Activated CD4-positive, alpha-beta memory T cell treated with anti-CD3 and anti-CD28 coated beads, Interleukin-2, amount 10 ng/mL, durations not matched to agents 7 days and 5 days (primary cell): ENCODE results near the gene SMG5. TPM values are rescaled to one million over a fixed set of nuclear protein-coding genes. Genes with fewer than 3 reads are reported as not detected.

ENCODE experiments used
- CTCF ChIA-PET: fragments of 350-600 bp; sonication (Branson Sonifier 250); formaldehyde crosslinking; loops from one replicate; lab custom pipeline; 2021; ENCODE audit warnings: antibody characterized with exemption, inconsistent platforms; lab: Charles Lee
- POLR2A ChIA-PET: fragments of 350-600 bp; sonication (Branson Sonifier 250); formaldehyde crosslinking; loops from one replicate; lab custom pipeline; 2021; ENCODE audit warnings: antibody characterized with exemption; lab: Charles Lee
- DNase-seq: peaks from one replicate; pipeline ENCODE4 v3.0.0-alpha.2; 2020
- H3K27ac Mint-ChIP-seq: one replicate; pipeline ENCODE4 v1.8.0; 2021; ENCODE audit warnings: mild to moderate bottlenecking, mixed read lengths
- H3K27me3 Mint-ChIP-seq: one replicate; pipeline ENCODE4 v1.8.0; 2021; ENCODE audit warnings: mixed read lengths
- H3K36me3 Mint-ChIP-seq: one replicate; pipeline ENCODE4 v1.8.0; 2021; ENCODE audit warnings: low read depth, mixed read lengths
- H3K4me1 Mint-ChIP-seq: one replicate; pipeline ENCODE4 v1.8.0; 2021; ENCODE audit warnings: mixed read lengths
- H3K4me3 Mint-ChIP-seq: one replicate; pipeline ENCODE4 v1.8.0; 2021; ENCODE audit warnings: mild to moderate bottlenecking, mixed read lengths
- H3K9me3 Mint-ChIP-seq: one replicate; pipeline ENCODE4 v1.8.0; 2021; ENCODE audit warnings: mixed read lengths
- total RNA-seq, 2 experiments: library from RNA; stranded (reverse); gene quantifications; one replicate each; pipeline ENCODE4 v1.2.3, GENCODE V29; 2021

The SMG5 gene
- total RNA-seq, 2 experiments from 2014 or later = 58.5 to 60.4 TPM

DNA sequence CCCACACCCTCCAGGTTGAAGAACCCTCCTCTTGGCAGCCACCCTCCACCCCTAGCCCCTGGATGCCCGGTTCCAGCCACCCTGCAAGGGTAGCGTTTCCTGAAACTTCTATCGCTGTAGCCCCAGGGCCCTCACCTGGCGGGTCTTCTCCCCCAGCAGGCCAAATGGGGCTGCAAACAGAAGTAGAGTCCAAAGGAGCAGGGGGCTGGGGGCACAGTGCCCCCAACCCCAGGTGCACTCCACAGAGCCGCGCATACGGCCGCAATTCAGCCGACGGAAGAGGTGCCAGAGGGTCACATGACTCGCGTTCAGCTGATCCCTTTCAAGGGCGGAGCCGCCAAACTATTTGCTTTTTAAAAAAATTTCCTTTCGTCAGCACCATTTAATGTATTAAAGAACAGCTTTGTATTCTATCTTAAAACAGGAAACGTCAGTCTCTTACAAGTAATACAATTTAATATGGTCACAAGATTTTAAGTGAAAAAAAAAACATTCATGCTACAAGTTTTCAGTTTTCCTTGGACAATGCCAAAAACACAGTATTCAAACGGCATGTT, 12.8 kb upstream of the SMG5 start, which contains the start of gene GLMP:
TSS of gene GLMP (minus strand) at position 289 of the 557 bp plus-strand sequence. CDS start at position 255, 34 bp downstream.
- peak within 1 kb of the TSS; percentile 77 for H3K27ac Mint-ChIP-seq
- H3K4me1 Mint-ChIP-seq = peaks cover 19% of the 10 kb centered on the region
- peak; percentile 74 for DNase-seq
- H3K4me3 Mint-ChIP-seq = peak within 1 kb of the TSS; percentile 88
- peaks cover 7% of the 10 kb centered on the region for H3K36me3 Mint-ChIP-seq
- H3K9me3 Mint-ChIP-seq = no peaks in the 10 kb centered on the region
- no peaks in the 10 kb centered on the region for H3K27me3 Mint-ChIP-seq
- ChIA-PET POLR2A (interaction anchor here (1.0 to 3.5 kb wide), 4 partner anchors 9 to 16 kb away, joined by 3 to 67 read pairs (median 4); partner anchors contain the start of genes SMG5 and TMEM79), CTCF (interaction anchor here (0.6 to 1.1 kb wide), 2 partner anchors 13 to 22 kb away, joined by 6 to 10 read pairs; partner anchors contain the start of gene SMG5)

DNA sequence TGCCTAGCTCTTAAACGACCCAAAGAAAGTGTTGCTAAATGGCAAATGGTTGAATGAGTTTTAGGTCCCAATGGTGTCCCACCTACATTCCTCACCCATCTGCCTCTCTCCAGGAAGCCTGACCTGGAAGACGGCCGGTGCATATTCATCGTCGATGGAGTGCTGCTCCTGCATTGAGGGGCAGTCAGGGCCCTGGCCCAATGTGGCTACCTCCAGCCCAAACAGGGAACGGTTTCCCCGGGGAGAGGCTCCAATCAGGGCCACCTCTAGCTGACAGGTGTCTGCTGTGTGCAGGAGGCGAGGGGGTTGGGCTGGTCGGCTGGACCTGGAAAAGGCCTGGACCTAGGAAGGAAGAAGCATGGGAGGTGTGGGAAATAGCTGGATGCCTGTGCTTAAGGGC, 11.3 kb upstream of the SMG5 start:
- H3K4me3 Mint-ChIP-seq = no peak overlapping the region
- H3K4me1 Mint-ChIP-seq = peaks cover 19% of the 10 kb centered on the region
- H3K27ac Mint-ChIP-seq = no peak overlapping the region
- peaks cover 16% of the 10 kb centered on the region for H3K36me3 Mint-ChIP-seq
- H3K9me3 Mint-ChIP-seq = no peaks in the 10 kb centered on the region
- POLR2A ChIA-PET = interaction anchor here (0.8 to 3.5 kb wide), 2 partner anchors 11 to 457 kb away, joined by 3 to 67 read pairs; partner anchors contain the start of genes HDGF, SMG5 and TMEM79
- no peak for DNase-seq
- CTCF ChIA-PET = no interaction called here
- no peaks in the 10 kb centered on the region for H3K27me3 Mint-ChIP-seq

DNA sequence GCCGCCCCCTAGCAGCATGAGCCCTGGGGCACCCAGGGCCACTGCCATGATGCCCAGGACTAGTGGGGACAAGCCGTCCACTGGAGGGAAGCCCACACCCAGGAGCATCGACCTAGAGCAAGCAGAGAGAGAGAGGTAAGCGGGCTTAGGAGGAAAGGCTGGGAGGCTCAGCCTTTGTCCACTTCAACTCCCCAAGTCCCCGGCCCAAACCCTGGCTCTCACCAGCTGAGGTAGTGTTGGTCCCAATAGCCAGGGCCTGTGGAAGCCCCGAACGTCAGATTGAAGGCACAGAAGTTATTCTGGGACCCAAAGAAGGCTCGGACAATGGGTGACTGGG, 10.4 kb upstream of the SMG5 start:
- Mint-ChIP-seq H3K9me3 (no peaks in the 10 kb centered on the region), H3K36me3 (peaks cover 20% of the 10 kb centered on the region), H3K27me3 (no peaks in the 10 kb centered on the region), H3K4me1 (peaks cover 19% of the 10 kb centered on the region), H3K27ac (no peak overlapping the region), H3K4me3 (no peak overlapping the region)
- POLR2A ChIA-PET = interaction anchor here (3.5 kb wide), 1 partner anchor 10 kb away, joined by 67 read pairs; the partner anchor contains the start of genes SMG5 and TMEM79
- DNase-seq = no peak
- CTCF ChIA-PET = no interaction called here

DNA sequence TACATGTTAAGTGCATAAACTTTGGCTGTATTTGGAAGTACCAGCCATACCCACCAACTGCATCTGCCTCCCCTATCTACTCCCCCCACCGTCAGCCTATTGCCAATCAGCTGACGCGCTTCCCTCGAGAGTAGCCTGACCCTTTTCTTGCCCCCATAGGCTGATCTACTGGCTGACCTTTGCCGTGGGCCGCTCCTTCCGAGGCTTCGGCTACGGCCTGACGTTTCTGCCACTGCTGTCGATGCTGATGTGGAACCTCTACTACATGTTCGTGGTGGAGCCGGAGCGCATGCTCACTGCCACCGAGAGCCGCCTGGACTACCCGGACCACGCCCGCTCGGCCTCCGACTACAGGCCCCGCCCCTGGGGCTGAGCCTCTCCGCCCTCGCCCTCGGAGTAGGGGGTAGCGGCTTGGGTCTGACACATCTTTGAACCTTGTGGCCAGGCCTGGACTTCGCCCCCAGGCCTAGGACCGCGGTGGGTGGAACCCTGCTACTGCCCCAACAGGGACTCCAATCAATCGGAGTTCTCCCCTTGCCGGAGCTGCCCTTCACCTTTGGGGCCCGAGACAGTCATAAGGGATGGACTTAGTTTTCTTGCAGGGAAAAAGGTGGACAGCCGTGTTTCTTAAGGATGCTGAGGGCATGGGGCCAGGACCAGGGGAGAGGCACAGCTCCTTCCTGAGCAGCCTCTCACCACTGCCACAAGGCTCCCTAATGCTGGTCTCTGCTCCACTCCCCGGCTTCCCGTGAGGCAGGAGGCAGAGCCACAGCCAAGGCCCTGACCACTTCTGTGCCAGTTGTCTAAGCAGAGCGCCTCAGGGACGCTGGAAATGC, 8.8 kb upstream of the SMG5 start:
- Mint-ChIP-seq H3K9me3 (no peaks in the 10 kb centered on the region), H3K27me3 (no peaks in the 10 kb centered on the region), H3K4me3 (no peak overlapping the region), H3K36me3 (peaks cover 20% of the 10 kb centered on the region), H3K27ac (no peak overlapping the region), H3K4me1 (peaks cover 19% of the 10 kb centered on the region)
- POLR2A ChIA-PET = interaction anchor here (0.6 to 1.4 kb wide), 2 partner anchors 8 to 9 kb away, joined by 3 to 5 read pairs; partner anchors contain the start of genes SMG5 and TMEM79
- CTCF ChIA-PET = no interaction called here
- no peak for DNase-seq

DNA sequence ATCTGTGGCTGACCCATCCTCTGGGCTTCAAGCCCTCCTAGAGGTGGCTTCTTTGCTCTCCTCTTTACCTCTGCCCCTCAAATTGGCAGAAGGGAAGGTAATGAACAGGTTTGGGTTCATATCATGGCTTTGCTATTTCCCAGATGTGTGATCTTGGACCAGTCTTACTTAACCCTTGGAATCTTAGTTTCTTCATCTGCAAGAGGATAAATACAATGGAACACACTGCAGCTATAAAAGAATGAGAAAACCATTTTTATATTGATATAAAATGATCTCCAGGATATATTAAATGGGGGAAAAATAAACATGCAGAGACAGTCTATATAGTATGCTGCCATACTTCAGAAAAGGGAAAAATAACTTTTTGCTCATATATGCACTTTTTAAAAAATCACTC, 7.2 kb upstream of the SMG5 start:
- no peak for DNase-seq
- Mint-ChIP-seq H3K4me1 (peaks cover 8% of the 10 kb centered on the region), H3K9me3 (no peaks in the 10 kb centered on the region), H3K27ac (no peak overlapping the region), H3K4me3 (no peak overlapping the region), H3K36me3 (peaks cover 23% of the 10 kb centered on the region), H3K27me3 (no peaks in the 10 kb centered on the region)
- POLR2A ChIA-PET = no interaction called here
- CTCF ChIA-PET = no interaction called here

DNA sequence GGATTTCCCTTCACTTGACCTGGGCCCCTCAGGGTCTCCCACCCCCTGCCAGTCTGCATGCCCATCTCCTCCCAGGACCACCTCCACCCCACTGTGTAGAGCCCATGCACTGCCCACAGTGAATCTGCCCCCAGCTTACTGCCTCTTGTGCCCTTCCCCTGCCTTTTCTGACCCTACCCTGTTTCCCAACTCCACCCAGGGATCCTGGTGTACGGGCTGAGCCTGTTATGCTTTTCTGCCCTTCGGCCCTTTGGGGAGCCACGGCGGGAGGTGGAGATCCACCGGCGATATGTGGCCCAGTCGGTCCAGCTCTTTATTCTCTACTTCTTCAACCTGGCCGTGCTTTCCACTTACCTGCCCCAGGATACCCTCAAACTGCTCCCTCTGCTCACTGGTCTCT, 3.4 kb upstream of the SMG5 start:
- Mint-ChIP-seq H3K4me1 (peaks cover 26% of the 10 kb centered on the region), H3K27ac (no peak overlapping the region), H3K27me3 (no peaks in the 10 kb centered on the region), H3K4me3 (no peak overlapping the region), H3K9me3 (no peaks in the 10 kb centered on the region), H3K36me3 (peaks cover 20% of the 10 kb centered on the region)
- ChIA-PET CTCF (no interaction called here), POLR2A (interaction anchor here (1.6 kb wide), 1 partner anchor 9 kb away, joined by 4 read pairs; the partner anchor contains the start of gene GLMP)
- no peak for DNase-seq

DNA sequence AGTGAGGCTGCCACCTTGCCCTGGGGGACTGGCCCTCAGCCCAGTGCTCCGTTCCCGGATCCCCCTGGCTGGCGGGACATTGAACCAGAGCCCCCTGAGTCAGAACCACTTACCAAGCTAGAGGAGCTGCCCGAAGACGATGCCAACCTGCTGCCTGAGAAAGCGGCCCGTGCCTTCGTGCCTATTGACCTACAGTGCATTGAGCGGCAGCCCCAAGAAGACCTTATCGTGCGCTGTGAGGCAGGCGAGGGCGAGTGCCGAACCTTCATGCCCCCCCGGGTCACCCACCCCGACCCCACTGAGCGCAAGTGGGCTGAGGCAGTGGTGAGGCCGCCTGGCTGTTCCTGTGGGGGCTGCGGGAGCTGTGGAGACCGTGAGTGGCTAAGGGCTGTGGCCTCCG, 2.8 kb upstream of the SMG5 start:
- Mint-ChIP-seq H3K27me3 (no peaks in the 10 kb centered on the region), H3K4me1 (peaks cover 32% of the 10 kb centered on the region)

DNA sequence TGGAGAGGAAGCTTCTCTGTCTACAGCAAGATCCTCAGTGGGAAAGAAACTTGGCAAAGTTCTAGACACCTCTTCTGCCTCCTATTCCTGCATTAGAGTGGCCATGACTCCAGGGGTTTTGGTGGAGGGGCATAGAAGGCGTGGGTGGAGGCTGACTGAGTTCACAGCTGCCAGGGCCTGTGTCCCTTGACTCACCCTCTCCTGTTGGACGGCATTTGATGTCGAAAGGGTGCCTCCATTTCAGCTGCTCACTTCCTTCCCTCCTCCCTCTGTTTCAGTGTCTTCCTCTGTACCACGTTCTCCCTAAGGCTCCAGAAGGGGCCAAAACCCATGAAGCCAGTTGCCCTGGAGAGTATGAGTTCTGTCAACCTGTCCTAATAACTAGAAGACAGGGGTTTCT, 2.1 kb upstream of the SMG5 start:
- no peak for DNase-seq
- Mint-ChIP-seq H3K36me3 (peaks cover 19% of the 10 kb centered on the region), H3K4me1 (peaks cover 37% of the 10 kb centered on the region), H3K27ac (no peak overlapping the region), H3K4me3 (peak overlapping the region; percentile 15), H3K9me3 (no peaks in the 10 kb centered on the region), H3K27me3 (no peaks in the 10 kb centered on the region)
- ChIA-PET CTCF (interaction anchor here (1.0 to 2.8 kb wide), 2 partner anchors 33 to 59 kb away, joined by 4 to 8 read pairs; no protein-coding TSS in a partner anchor), POLR2A (interaction anchor here (1.1 to 6.0 kb wide), 3 partner anchors 10 to 134 kb away, joined by 3 to 67 read pairs (median 3); partner anchors contain the start of gene GLMP)

More for the DNA sequence above, 2.8 kb upstream of the SMG5 start:
- Mint-ChIP-seq H3K4me3 (no peak overlapping the region), H3K36me3 (peaks cover 20% of the 10 kb centered on the region), H3K27ac (no peak overlapping the region), H3K9me3 (no peaks in the 10 kb centered on the region)
- DNase-seq = no peak
- ChIA-PET CTCF (interaction anchor here (1.0 kb wide), 1 partner anchor 60 kb away, joined by 4 read pairs; no protein-coding TSS in a partner anchor), POLR2A (interaction anchor here (1.1 to 6.0 kb wide), 2 partner anchors 9 to 51 kb away, joined by 3 to 67 read pairs; partner anchors contain the start of gene GLMP)

DNA sequence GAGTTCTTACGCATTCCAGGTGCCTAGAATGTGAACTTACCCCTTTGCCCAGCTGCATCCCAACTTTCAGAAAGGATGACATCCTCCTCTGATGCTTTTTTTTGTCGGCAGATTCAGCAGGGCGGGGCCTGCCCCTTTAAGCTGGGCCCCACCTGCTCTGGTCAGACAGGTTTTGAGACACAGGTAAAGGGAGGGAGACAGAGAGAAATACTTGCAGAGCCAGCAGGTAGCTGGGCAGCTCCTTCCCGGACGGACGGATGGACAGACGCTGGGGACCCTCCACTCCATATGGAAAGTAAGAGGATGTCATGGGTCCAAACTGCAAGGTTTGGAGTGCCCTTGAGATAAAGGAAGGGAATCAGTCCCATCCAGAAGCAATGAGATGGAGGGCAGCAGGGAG, 1.5 kb upstream of the SMG5 start, which contains the start of gene TMEM79:
TSS of gene TMEM79 (plus strand) at position 214 of the 400 bp plus-strand sequence. CDS start 902 bp downstream, outside the sequence.
- Mint-ChIP-seq H3K27ac (peak within 1 kb of the TSS; percentile 81), H3K9me3 (no peaks in the 10 kb centered on the region), H3K4me3 (peak within 1 kb of the TSS; percentile 86), H3K4me1 (peaks cover 39% of the 10 kb centered on the region), H3K27me3 (no peaks in the 10 kb centered on the region), H3K36me3 (peaks cover 16% of the 10 kb centered on the region)
- no peak for DNase-seq
- POLR2A ChIA-PET = interaction anchor here (0.9 to 6.0 kb wide), 11 partner anchors 8 to 187 kb away, joined by 3 to 67 read pairs (median 12); partner anchors contain the start of genes CCT3, GLMP, SLC25A44 and TSACC
- CTCF ChIA-PET = interaction anchor here (0.6 to 2.8 kb wide), 4 partner anchors 33 to 157 kb away, joined by 4 to 8 read pairs (median 6); no protein-coding TSS in a partner anchor

DNA sequence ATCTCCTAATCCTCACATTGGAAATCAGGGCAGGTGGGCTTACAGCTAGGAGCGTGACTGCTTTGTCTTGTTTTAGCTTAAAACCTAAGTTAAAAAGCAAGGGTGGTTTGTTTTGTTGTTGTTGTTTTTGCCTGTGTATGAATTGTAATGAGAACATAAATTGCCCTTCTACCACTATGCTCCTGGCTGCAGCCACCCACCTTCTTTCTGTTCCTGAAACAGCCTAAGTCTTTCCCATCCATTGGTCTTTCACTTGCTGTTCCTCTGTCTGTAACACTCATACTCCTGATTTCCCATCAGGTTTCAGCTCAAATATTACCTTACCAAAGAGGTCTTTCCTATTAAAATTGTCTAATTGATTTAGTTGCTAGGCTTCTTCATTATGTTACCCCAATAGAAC, 896 bp upstream of the SMG5 start:
- Mint-ChIP-seq H3K36me3 (peaks cover 12% of the 10 kb centered on the region), H3K4me3 (peak overlapping the region; percentile 86), H3K27ac (peak overlapping the region; percentile 81), H3K27me3 (no peaks in the 10 kb centered on the region), H3K9me3 (no peaks in the 10 kb centered on the region), H3K4me1 (peaks cover 39% of the 10 kb centered on the region)
- ChIA-PET POLR2A (interaction anchor here (0.7 to 6.0 kb wide), 41 partner anchors 8 to 539 kb away, joined by 3 to 67 read pairs (median 5); partner anchors contain the start of genes ARHGEF2, CCT3, GLMP and LMNA), CTCF (interaction anchor here (0.6 to 2.8 kb wide), 13 partner anchors 12 to 306 kb away, joined by 3 to 15 read pairs (median 5); partner anchors contain the start of genes CCT3, GLMP and TSACC)
- DNase-seq = no peak

DNA sequence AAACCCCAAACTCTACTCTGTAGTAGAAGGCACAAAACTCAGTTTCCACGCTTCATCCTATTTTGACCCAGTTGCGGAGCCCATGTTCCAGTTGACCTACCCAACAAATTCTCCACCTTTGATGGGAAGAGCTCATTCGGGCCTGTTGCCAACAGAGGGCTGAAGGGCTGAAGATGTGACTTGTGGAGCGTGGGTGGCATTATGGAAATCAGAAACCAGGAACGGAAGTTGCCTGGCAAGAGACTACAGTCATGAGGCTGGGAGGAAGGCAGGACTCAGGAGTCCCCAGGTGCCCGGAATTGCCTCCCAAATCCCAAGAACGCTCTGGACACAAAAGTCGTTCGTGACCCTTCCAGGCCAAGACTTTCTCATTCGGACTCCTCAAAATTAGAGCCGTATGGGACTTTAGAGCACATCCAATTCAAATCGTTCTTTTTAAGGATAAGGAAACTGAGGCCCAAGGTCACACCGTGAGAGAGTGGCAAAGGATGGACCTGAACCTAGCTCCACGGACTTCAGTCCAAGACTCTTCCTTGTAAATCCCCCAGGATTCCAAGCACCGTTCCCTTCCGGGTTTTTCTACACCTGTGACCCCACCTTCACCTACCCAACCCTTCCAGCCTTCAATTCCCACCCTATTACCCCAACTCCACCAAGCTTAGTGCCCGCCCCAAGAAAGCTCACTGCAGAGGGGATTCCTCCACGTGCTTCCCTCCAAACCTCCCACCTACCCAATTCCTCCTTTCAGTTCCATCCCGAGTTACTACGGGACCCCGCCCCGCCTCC, 739 bp downstream of the SMG5 start:
- Mint-ChIP-seq H3K36me3 (peaks cover 25% of the 10 kb centered on the region), H3K27ac (peak overlapping the region; percentile 81), H3K4me3 (peak overlapping the region; percentile 86), H3K4me1 (peaks cover 39% of the 10 kb centered on the region), H3K27me3 (no peaks in the 10 kb centered on the region), H3K9me3 (no peaks in the 10 kb centered on the region)
- no peak for DNase-seq
- POLR2A ChIA-PET = interaction anchor here (0.6 to 6.0 kb wide), 54 partner anchors 9 to 1947 kb away, joined by 3 to 67 read pairs (median 5); partner anchors contain the start of genes ARHGEF2, CCT3, GLMP and HDGF
- CTCF ChIA-PET = interaction anchor here (0.5 to 2.8 kb wide), 12 partner anchors 14 to 199 kb away, joined by 3 to 15 read pairs (median 4); partner anchors contain the start of genes CCT3, GLMP and TSACC
